HepG2 (cell line): ENCODE data around the gene P3H2. TPM values are rescaled to one million over a fixed set of nuclear protein-coding genes. Genes with fewer than 3 reads are reported as not detected.

Experiments used
- ATAC-seq: fragments of 200-7000 bp; cut with Tn5 transposase; 3 replicates; pipeline ENCODE4 v1.9.1; 2020; ENCODE audit warnings: mild to moderate bottlenecking, moderate library complexity
- BruUV-seq: library from RNA; stranded (reverse); fragments of 400-500 nt; replicated peaks from 2 replicates; lab custom pipeline; 2021; lab: Mats Ljungman, UMichigan
- CTCF ChIA-PET: fragments of 300-600 bp; formaldehyde crosslinking; extraction: SDS; loops from one replicate; lab custom pipeline; 2021; ENCODE audit warnings: low total read pairs, inconsistent platforms, low intra/inter-chr PET ratio; lab: Yijun Ruan, JAX
- POLR2A ChIA-PET: fragments of 350-600 bp; sonication (Branson Sonifier 250); formaldehyde crosslinking; loops from one replicate; lab custom pipeline; 2020; ENCODE audit warnings: antibody characterized with exemption, inconsistent platforms; lab: Yijun Ruan, JAX
- DNase-seq: peaks from one replicate; pipeline ENCODE4 v3.0.0-alpha.2; 2015; ENCODE audit warnings: low spot score
- FAIRE-seq: peaks from 3 replicates; lab custom pipeline; 2011; peaks lifted over from hg19 to GRCh38; lab: Jason Lieb, UNC
- H2AFZ ChIP-seq: one replicate; pipeline ENCODE4 v1.6.1; 2011; ENCODE audit warnings: low read length, inconsistent platforms
- H3K27ac ChIP-seq: fragments of 300-600 bp; 3 replicates; pipeline ENCODE4 v1.8.0; 2011; ENCODE audit warnings: mixed run types, mild to moderate bottlenecking, mixed read lengths, low read length, inconsistent platforms; ENCODE audit not compliant: insufficient read depth; ENCODE audit errors: extremely low read length
- H3K27me3 ChIP-seq, 2 experiments: fragments of 200-600 bp in 1 of 2; 2 replicates in 1 of 2; 3 replicates in 1 of 2; pipeline versions ENCODE4 v1.6.0 to v1.8.0; 2011; ENCODE audit warnings: low read length in 2 of 2, mild to moderate bottlenecking in 2 of 2, moderate library complexity in 2 of 2, inconsistent platforms in 1 of 2; ENCODE audit not compliant: insufficient read depth in 2 of 2, control insufficient read depth in 1 of 2
- H3K36me3 ChIP-seq, 2 experiments: fragments of 200-600 bp in 1 of 2; replicated peaks in 1 of 2; 2 replicates in 1 of 2; 3 replicates in 1 of 2; pipeline versions ENCODE4 v1.5.1 to v1.8.0; 2011; ENCODE audit warnings: low read length in 2 of 2, inconsistent platforms in 1 of 2; ENCODE audit not compliant: insufficient read depth in 2 of 2, control insufficient read depth in 1 of 2
- H3K4me1 ChIP-seq: 2 replicates; pipeline ENCODE4 v1.5.1; 2012; ENCODE audit warnings: low read length, inconsistent platforms; ENCODE audit not compliant: insufficient read depth
- H3K4me2 ChIP-seq: 2 replicates; pipeline ENCODE4 v1.6.0; 2011; ENCODE audit warnings: low read depth, low read length, inconsistent platforms
- H3K4me3 ChIP-seq, 3 experiments: fragments of 200-600 bp in 1 of 3; sonication (generic), shearing (Covaris generic) in 1 of 3; replicated peaks in 1 of 3; 2 replicates each; pipeline ENCODE4 v1.5.1; 2011 to 2016; ENCODE audit warnings: low read length in 3 of 3, inconsistent platforms in 2 of 3, low read depth in 2 of 3, mild to moderate bottlenecking in 2 of 3, control low read depth in 1 of 3, mixed read lengths in 1 of 3; ENCODE audit not compliant: insufficient read depth in 1 of 3
- H3K79me2 ChIP-seq: one replicate; pipeline ENCODE4 v1.6.1; 2011; ENCODE audit warnings: low read length, inconsistent platforms; ENCODE audit not compliant: insufficient read depth
- H3K9ac ChIP-seq: 2 replicates; pipeline ENCODE4 v1.6.0; 2011; ENCODE audit warnings: mild to moderate bottlenecking, low read depth, low read length, inconsistent platforms; ENCODE audit not compliant: insufficient read depth
- H3K9me3 ChIP-seq: 2 replicates; pipeline ENCODE4 v1.5.1; 2012; ENCODE audit warnings: mild to moderate bottlenecking, low read length
- H4K20me1 ChIP-seq: 2 replicates; pipeline ENCODE4 v1.6.0; 2011; ENCODE audit warnings: inconsistent platforms, mild to moderate bottlenecking, low read length, moderate library complexity; ENCODE audit not compliant: insufficient read depth
- EP300 ChIP-seq, 3 experiments: sonication (generic) in 1 of 3; formaldehyde crosslinking in 1 of 3; IDR thresholded peaks; 2 replicates each; pipeline versions ENCODE4 v1.5.1 to v1.6.1; 2011 to 2020; ENCODE audit warnings: low read depth in 2 of 3, low read length in 2 of 3, borderline replicate concordance in 1 of 3, improper control_type of control experiment in 1 of 3, mild to moderate bottlenecking in 1 of 3, missing genetic modification reagents in 1 of 3, moderate library complexity in 1 of 3
- ETV5 ChIP-seq: IDR thresholded peaks from 2 replicates; pipeline ENCODE4 v1.6.1; 2018; ENCODE audit warnings: missing biosample characterization, missing genetic modification reagents, inconsistent platforms, borderline replicate concordance
- FOSL2 ChIP-seq: sonication (generic); formaldehyde crosslinking; IDR thresholded peaks from 2 replicates; pipeline ENCODE4 v1.4.0; 2020; ENCODE audit warnings: missing genetic modification reagents
- FOXA3 ChIP-seq: IDR thresholded peaks from 2 replicates; pipeline ENCODE4 v1.6.1; 2016; ENCODE audit warnings: missing genetic modification reagents, missing compliant biosample characterization
- GABPA ChIP-seq, 2 experiments: IDR thresholded peaks; 2 replicates each; pipeline ENCODE4 v1.6.1; 2011 to 2016; ENCODE audit warnings: low read depth in 2 of 2, low read length in 1 of 2, missing biosample characterization in 1 of 2, missing genetic modification characterization in 1 of 2
- MIER3 ChIP-seq: IDR thresholded peaks from 2 replicates; pipeline ENCODE4 v1.6.1; 2016; ENCODE audit warnings: missing compliant biosample characterization, borderline replicate concordance
- MIXL1 ChIP-seq: IDR thresholded peaks from 2 replicates; pipeline ENCODE4 v1.6.1; 2016
- RAD21 ChIP-seq: fragments of 450-650 bp; formaldehyde crosslinking; IDR thresholded peaks from 2 replicates; pipeline ENCODE4 v1.5.0; 2020; ENCODE audit warnings: mild to moderate bottlenecking
- SIX1 ChIP-seq: sonication (generic); formaldehyde crosslinking; IDR thresholded peaks from 2 replicates; pipeline ENCODE4 v1.4.0; 2020; ENCODE audit warnings: missing genetic modification reagents, borderline replicate concordance
- SMC3 ChIP-seq: IDR thresholded peaks from 2 replicates; pipeline ENCODE4 v1.6.1; 2011; ENCODE audit warnings: low read length, improper control_type of control experiment
- SOX13 ChIP-seq, 3 experiments: fragments of 450-650 bp in 1 of 3; sonication (generic) in 1 of 3; formaldehyde crosslinking in 1 of 3; IDR thresholded peaks in 2 of 3; conservative IDR thresholded peaks in 1 of 3; 2 replicates each; pipeline versions ENCODE4 v1.5.0 to v1.6.1; 2016 to 2020; ENCODE audit warnings: antibody characterized with exemption in 1 of 3, mild to moderate bottlenecking in 1 of 3, missing compliant biosample characterization in 1 of 3, missing genetic modification reagents in 1 of 3, moderate library complexity in 1 of 3
- SOX6 ChIP-seq, 2 experiments: fragments of 450-650 bp in 1 of 2; sonication (generic) in 1 of 2; formaldehyde crosslinking in 1 of 2; IDR thresholded peaks; 2 replicates each; pipeline versions ENCODE4 v1.4.0 to v1.6.1; 2017 to 2020; ENCODE audit warnings: antibody characterized with exemption in 1 of 2, mild to moderate bottlenecking in 1 of 2, missing genetic modification reagents in 1 of 2
- THAP11 ChIP-seq: IDR thresholded peaks from 2 replicates; pipeline ENCODE4 v1.6.1; 2016; ENCODE audit warnings: missing biosample characterization, missing genetic modification reagents
- ZFY ChIP-seq: sonication (generic); formaldehyde crosslinking; IDR thresholded peaks from 2 replicates; pipeline ENCODE4 v1.4.0; 2020; ENCODE audit warnings: missing genetic modification reagents
- ZNF331 ChIP-seq: sonication (generic); formaldehyde crosslinking; IDR thresholded peaks from 2 replicates; pipeline ENCODE4 v1.4.0; 2020; ENCODE audit warnings: missing genetic modification reagents
- ZNF382 ChIP-seq: sonication (generic); formaldehyde crosslinking; IDR thresholded peaks from 2 replicates; pipeline ENCODE4 v1.5.0; 2020; ENCODE audit warnings: missing genetic modification reagents, mild to moderate bottlenecking, borderline replicate concordance
- ZNF616 ChIP-seq: sonication (generic); formaldehyde crosslinking; IDR thresholded peaks from 2 replicates; pipeline ENCODE4 v1.5.0; 2020; ENCODE audit warnings: low read depth, mild to moderate bottlenecking, missing genetic modification reagents
- ZNF644 ChIP-seq: IDR thresholded peaks from 2 replicates; pipeline ENCODE4 v1.6.1; 2016; ENCODE audit warnings: low read depth
- WGBS: methylation state at CpG from one replicate; pipeline ENCODE4 v1.1.6; 2017; ENCODE audit warnings: low lambda C conversion rate; 5-methylcytosine and 5-hydroxymethylcytosine counted together
- in situ Hi-C: cut with HindIII; loops from 2 replicates; pipeline ENCODE4 v1.10.0; 2017; ENCODE audit warnings: low pct_unique_long_range_greater_than_20kb; ENCODE audit not compliant: extremely low pct_ligation_motif_present
- intact Hi-C: fragments of 100-400 bp; cut with micrococcal nuclease; formaldehyde crosslinking; loops from one replicate; pipeline ENCODE4 v1.10.0; 2022; ENCODE audit not compliant: unreplicated experiment
- polyA plus RNA-seq, 8 experiments: library from polyadenylated mRNA; depleted of rRNA in 3 of 8; stranded (reverse) in 7 of 8; unstranded in 1 of 8; fragments of >200 nt; fragmentation: Illumina TruSeq in 4 of 8; extraction: Trizol in 4 of 8; gene quantifications; 2 replicates each; pipeline versions ENCODE4 v1.2.1 to v1.2.3, GENCODE V29; 2011 to 2016; ENCODE audit warnings: low read depth in 4 of 8, missing spikeins in 1 of 8, mixed read lengths in 1 of 8; ENCODE audit not compliant: insufficient read depth in 1 of 8
- total RNA-seq, 5 experiments: library from RNA; depleted of rRNA; stranded (reverse); fragments of >200 nt; fragmentation: Illumina TruSeq; extraction: Trizol; gene quantifications; 2 replicates each; pipeline ENCODE4 v1.2.3, GENCODE V29; 2016; ENCODE audit warnings: low read depth in 1 of 5
- TF ChIP-seq, protein P1 (sequence below): sonication (generic); formaldehyde crosslinking; IDR thresholded peaks from 2 replicates; pipeline ENCODE4 v1.5.0; 2020; ENCODE audit warnings: mild to moderate bottlenecking, missing genetic modification reagents, moderate library complexity
- TF ChIP-seq, protein P2 (sequence below): IDR thresholded peaks from 2 replicates; pipeline ENCODE4 v1.6.1; 2016; ENCODE audit warnings: low read depth

The P3H2 gene
- total and polyA plus RNA-seq, 2 of the 13 experiments (the other 11 are each of a cell fraction or from before 2014, with no cell fraction given), result not detected

GRCh38 chr3:189961522-189962161, 159.1 kb downstream of the P3H2 start:
- in situ Hi-C loops, result loop anchor here (25.0 kb wide), 2 partner anchors 451 to 726 kb away; no protein-coding TSS in a partner anchor
- BruUV-seq, result no TSS peak
- Histone ChIP-seq H2AFZ (no peak overlapping the region), H3K9me3 (no peaks in the 10 kb centered on the region), H3K9ac (no peak overlapping the region), H4K20me1 (no peaks in the 10 kb centered on the region), H3K36me3 (no peaks in the 10 kb centered on the region), H3K4me3 (no peak overlapping the region; a peak in 1 of 6 replicates), H3K4me1 (no peaks in the 10 kb centered on the region), H3K27ac (no peak overlapping the region), H3K27me3 (no peaks in the 10 kb centered on the region), H3K79me2 (no peaks in the 10 kb centered on the region), H3K4me2 (peak overlapping the region; percentile 45)
- peak; percentile 67 for DNase-seq
- POLR2A ChIA-PET, result interaction anchor here (1.5 kb wide), 1 partner anchor 360 kb away, joined by 5 read pairs; the partner anchor contains the start of gene CLDN1
- peak; percentile 88 for FAIRE-seq
- peak; percentile 78 for ATAC-seq
- intact Hi-C loops, result loop anchor here (1.0 to 10.0 kb wide), 8 partner anchors 73 to 736 kb away; partner anchors contain the start of gene IL1RAP
- CTCF ChIA-PET, result interaction anchor here (1.2 to 1.4 kb wide), 2 partner anchors 240 to 462 kb away, joined by 3 to 4 read pairs; no protein-coding TSS in a partner anchor
- 2% methylated on average over 8 of the region's 8 CpGs for WGBS
- TF ChIP-seq SOX13 (IDR thresholded peaks at IDR 0.05) (no peak), SOX13 (CRISPR knock-in tag; conservative IDR thresholded peaks at IDR 0.05 in 1 of 2, IDR thresholded peaks at IDR 0.05 in 1 of 2) (peak in 1 of 2 experiments; percentile 15; a peak in 1 of 4 replicates), ZFY (0 out of 2 replicates have a peak, but pooled peaks have one; percentile 15), SOX6 (IDR thresholded peaks at IDR 0.05) (no peak), SOX6 (CRISPR knock-in tag; IDR thresholded peaks at IDR 0.05) (peak; percentile 25; the same call in 1 of the 2 replicates), FOXA3 (peak; percentile 29; the same call in 1 of the 2 replicates), ZNF644 (CRISPR knock-in tag) (no peak), FOSL2 (CRISPR knock-in tag) (peak; percentile 69), ETV5 (CRISPR knock-in tag) (peak; percentile 21; the same call in 1 of the 2 replicates), SIX1 (CRISPR knock-in tag) (no peak), GABPA (IDR thresholded peaks at IDR 0.05; ENCODE audit: low read depth, low read length) (no peak), GABPA (CRISPR knock-in tag; IDR thresholded peaks at IDR 0.05; ENCODE audit: low read depth) (peak; percentile 19; the same call in 1 of the 2 replicates), MIXL1 (peak; percentile 67; the same call in 1 of the 2 replicates), EP300 (IDR thresholded peaks at IDR 0.05; ENCODE audit: low read depth in 2 of 2, low read length in 2 of 2) (peak in 1 of 2 experiments; percentile 76; a peak in 2 of 4 replicates), EP300 (CRISPR knock-in tag; IDR thresholded peaks at IDR 0.05; ENCODE audit: borderline replicate concordance) (no peak), THAP11 (peak; percentile 34; the same call in 1 of the 2 replicates), SMC3 (peak; percentile 72; the same call in 1 of the 2 replicates), ZNF382 (CRISPR knock-in tag) (no peak), MIER3 (peak; percentile 33; the same call in 1 of the 2 replicates), ZNF616 (CRISPR knock-in tag) (no peak), ZNF331 (CRISPR knock-in tag) (0 out of 2 replicates have a peak, but pooled peaks have one; percentile 17), RAD21 (peak; percentile 57; the same call in 1 of the 2 replicates)
- TF ChIP-seq, protein P1, sequence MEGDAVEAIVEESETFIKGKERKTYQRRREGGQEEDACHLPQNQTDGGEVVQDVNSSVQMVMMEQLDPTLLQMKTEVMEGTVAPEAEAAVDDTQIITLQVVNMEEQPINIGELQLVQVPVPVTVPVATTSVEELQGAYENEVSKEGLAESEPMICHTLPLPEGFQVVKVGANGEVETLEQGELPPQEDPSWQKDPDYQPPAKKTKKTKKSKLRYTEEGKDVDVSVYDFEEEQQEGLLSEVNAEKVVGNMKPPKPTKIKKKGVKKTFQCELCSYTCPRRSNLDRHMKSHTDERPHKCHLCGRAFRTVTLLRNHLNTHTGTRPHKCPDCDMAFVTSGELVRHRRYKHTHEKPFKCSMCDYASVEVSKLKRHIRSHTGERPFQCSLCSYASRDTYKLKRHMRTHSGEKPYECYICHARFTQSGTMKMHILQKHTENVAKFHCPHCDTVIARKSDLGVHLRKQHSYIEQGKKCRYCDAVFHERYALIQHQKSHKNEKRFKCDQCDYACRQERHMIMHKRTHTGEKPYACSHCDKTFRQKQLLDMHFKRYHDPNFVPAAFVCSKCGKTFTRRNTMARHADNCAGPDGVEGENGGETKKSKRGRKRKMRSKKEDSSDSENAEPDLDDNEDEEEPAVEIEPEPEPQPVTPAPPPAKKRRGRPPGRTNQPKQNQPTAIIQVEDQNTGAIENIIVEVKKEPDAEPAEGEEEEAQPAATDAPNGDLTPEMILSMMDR (CRISPR knock-in tag), result peak; percentile 90
- TF ChIP-seq, protein P2, sequence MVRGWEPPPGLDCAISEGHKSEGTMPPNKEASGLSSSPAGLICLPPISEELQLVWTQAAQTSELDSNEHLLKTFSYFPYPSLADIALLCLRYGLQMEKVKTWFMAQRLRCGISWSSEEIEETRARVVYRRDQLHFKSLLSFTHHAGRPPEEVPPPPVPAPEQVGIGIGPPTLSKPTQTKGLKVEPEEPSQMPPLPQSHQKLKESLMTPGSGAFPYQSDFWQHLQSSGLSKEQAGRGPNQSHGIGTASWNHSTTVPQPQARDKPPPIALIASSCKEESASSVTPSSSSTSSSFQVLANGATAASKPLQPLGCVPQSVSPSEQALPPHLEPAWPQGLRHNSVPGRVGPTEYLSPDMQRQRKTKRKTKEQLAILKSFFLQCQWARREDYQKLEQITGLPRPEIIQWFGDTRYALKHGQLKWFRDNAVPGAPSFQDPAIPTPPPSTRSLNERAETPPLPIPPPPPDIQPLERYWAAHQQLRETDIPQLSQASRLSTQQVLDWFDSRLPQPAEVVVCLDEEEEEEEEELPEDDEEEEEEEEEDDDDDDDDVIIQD (CRISPR knock-in tag), result 0 out of 2 replicates have a peak, but pooled peaks have one; percentile 17
